ENCODE results near the gene INKA2. TPM values are rescaled to one million over a fixed set of nuclear protein-coding genes. Genes with fewer than 3 reads are reported as not detected.

The INKA2 gene
- polyA plus RNA-seq, 3 donors: 1.8 to 6.6 (median 2.0) TPM

DNA sequence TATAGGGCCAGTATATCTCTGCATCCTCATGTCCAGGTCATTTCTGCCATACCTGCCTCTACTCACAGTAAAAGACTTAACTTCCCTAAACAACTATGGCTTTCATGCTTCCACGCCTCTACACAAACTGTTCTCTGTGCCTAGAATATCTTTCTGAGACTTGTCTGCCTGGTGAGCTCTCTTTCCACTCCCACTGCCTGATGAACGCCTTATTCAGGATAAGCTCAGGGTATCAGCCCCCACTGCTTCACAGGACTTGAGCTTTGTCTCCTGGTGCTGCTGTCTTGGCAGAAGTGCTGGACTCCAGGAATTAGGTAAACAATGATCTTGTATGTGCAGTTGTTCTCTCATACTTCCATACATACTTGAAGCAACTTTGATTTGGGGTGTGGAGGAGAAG is 11.7 kb upstream of the INKA2 start:
- Histone ChIP-seq H3K9ac (ENCODE audit: insufficient read depth, low read length, poor library complexity, severe bottlenecking) (no peak overlapping the region), H3K79me2 (ENCODE audit: insufficient read depth, low read length) (no peaks in the 10 kb centered on the region), H3K36me3 (replicated peaks in 1 of 2; ENCODE audit: control insufficient read depth in 1 of 2, insufficient read depth in 2 of 2, low read length in 2 of 2) (no peaks in the 10 kb centered on the region), H3K27ac (ENCODE audit: low read depth in 1 of 2, low read length in 2 of 2) (no peak overlapping the region), H3K27me3 (ENCODE audit: control insufficient read depth in 2 of 2, insufficient read depth in 2 of 2, low read length in 2 of 2) (no peaks in the 10 kb centered on the region), H3K4me2 (replicated peaks; ENCODE audit: extremely low read depth, low read length, poor library complexity, severe bottlenecking) (no peak overlapping the region), H2AFZ (ENCODE audit: insufficient read depth, low read depth, low read length, poor library complexity, severe bottlenecking) (no peak overlapping the region), H4K20me1 (ENCODE audit: insufficient read depth, low read length) (no peaks in the 10 kb centered on the region), H3K4me3 (replicated peaks in 1 of 3; ENCODE audit: low read depth in 2 of 3, low read length in 3 of 3) (no peak overlapping the region), H3K9me3 (replicated peaks in 1 of 2; ENCODE audit: control insufficient read depth in 1 of 2, insufficient read depth in 1 of 2, low read length in 2 of 2) (no peaks in the 10 kb centered on the region), H3K4me1 (ENCODE audit: control insufficient read depth in 1 of 2, insufficient read depth in 2 of 2, low read length in 2 of 2) (peaks cover 16 to 18% of the 10 kb centered on the region in 2 donors)
- DNase-seq: no peak
- Mint-ChIP-seq H3K4me3 (no peak overlapping the region), H3K27ac (no peak overlapping the region), H3K36me3 (peaks cover 0 to 3% of the 10 kb centered on the region in 2 donors), H3K9me3 (peaks cover 0 to 2% (median 0%) of the 10 kb centered on the region in 7 donors), H3K27me3 (ENCODE audit: low read depth in 3 of 3) (peaks cover 0 to 4% (median 2%) of the 10 kb centered on the region in 3 donors), H3K4me1 (peaks cover 23% of the 10 kb centered on the region)
- 67% methylated on average over 1 of the region's 2 CpGs for WGBS (ENCODE audit: insufficient coverage)
- intact Hi-C loops (cut with micrococcal nuclease): loop anchor here in 1 of 2 donors (5.0 kb wide), 1 partner anchor 34 kb away; no protein-coding TSS in a partner anchor
- TF ChIP-seq, protein P1, sequence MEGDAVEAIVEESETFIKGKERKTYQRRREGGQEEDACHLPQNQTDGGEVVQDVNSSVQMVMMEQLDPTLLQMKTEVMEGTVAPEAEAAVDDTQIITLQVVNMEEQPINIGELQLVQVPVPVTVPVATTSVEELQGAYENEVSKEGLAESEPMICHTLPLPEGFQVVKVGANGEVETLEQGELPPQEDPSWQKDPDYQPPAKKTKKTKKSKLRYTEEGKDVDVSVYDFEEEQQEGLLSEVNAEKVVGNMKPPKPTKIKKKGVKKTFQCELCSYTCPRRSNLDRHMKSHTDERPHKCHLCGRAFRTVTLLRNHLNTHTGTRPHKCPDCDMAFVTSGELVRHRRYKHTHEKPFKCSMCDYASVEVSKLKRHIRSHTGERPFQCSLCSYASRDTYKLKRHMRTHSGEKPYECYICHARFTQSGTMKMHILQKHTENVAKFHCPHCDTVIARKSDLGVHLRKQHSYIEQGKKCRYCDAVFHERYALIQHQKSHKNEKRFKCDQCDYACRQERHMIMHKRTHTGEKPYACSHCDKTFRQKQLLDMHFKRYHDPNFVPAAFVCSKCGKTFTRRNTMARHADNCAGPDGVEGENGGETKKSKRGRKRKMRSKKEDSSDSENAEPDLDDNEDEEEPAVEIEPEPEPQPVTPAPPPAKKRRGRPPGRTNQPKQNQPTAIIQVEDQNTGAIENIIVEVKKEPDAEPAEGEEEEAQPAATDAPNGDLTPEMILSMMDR (IDR thresholded peaks at IDR 0.05): no peak

DNA sequence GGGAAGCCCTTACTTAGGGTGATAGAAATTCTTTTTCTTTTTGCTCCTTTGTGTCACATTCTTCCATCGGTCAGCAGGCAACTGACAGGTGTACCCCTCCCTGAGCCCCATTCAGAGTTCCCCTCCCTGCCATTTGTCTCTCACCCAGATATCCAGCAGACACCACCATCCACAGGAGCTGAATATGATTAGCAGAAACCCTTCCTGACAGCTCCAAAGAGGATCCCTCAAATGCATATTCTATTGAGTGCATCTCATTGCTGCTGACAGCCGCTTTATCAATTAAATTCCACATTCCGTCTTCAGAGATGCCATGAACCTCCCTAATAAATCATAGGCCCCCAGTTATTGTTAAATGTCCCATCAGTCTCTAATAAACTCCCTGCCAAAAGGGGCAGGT is 10.4 kb upstream of the INKA2 start:
- Mint-ChIP-seq H3K27me3 (ENCODE audit: low read depth in 3 of 3) (peaks cover 0 to 6% (median 2%) of the 10 kb centered on the region in 3 donors), H3K36me3 (peaks cover 0 to 3% of the 10 kb centered on the region in 2 donors), H3K9me3 (peaks cover 0 to 2% (median 0%) of the 10 kb centered on the region in 7 donors), H3K4me3 (no peak overlapping the region), H3K4me1 (peaks cover 17% of the 10 kb centered on the region), H3K27ac (peak overlapping the region in 1 of 7 donors; percentile 34)
- Histone ChIP-seq H3K79me2 (ENCODE audit: insufficient read depth, low read length) (no peaks in the 10 kb centered on the region), H3K4me1 (ENCODE audit: control insufficient read depth in 1 of 2, insufficient read depth in 2 of 2, low read length in 2 of 2) (peaks cover 11 to 12% of the 10 kb centered on the region in 2 donors), H3K4me3 (replicated peaks in 1 of 3; ENCODE audit: low read depth in 2 of 3, low read length in 3 of 3) (no peak overlapping the region), H3K9ac (ENCODE audit: insufficient read depth, low read length, poor library complexity, severe bottlenecking) (no peak overlapping the region), H3K36me3 (replicated peaks in 1 of 2; ENCODE audit: control insufficient read depth in 1 of 2, insufficient read depth in 2 of 2, low read length in 2 of 2) (no peaks in the 10 kb centered on the region), H4K20me1 (ENCODE audit: insufficient read depth, low read length) (no peaks in the 10 kb centered on the region), H3K27ac (ENCODE audit: low read depth in 1 of 2, low read length in 2 of 2) (no peak overlapping the region), H3K9me3 (replicated peaks in 1 of 2; ENCODE audit: control insufficient read depth in 1 of 2, insufficient read depth in 1 of 2, low read length in 2 of 2) (no peaks in the 10 kb centered on the region), H2AFZ (ENCODE audit: insufficient read depth, low read depth, low read length, poor library complexity, severe bottlenecking) (no peak overlapping the region), H3K4me2 (replicated peaks; ENCODE audit: extremely low read depth, low read length, poor library complexity, severe bottlenecking) (no peak overlapping the region), H3K27me3 (ENCODE audit: control insufficient read depth in 2 of 2, insufficient read depth in 2 of 2, low read length in 2 of 2) (no peaks in the 10 kb centered on the region)
- WGBS (ENCODE audit: insufficient coverage): 95% methylated on average over 3 of the region's 3 CpGs
- TF ChIP-seq, protein P1 (IDR thresholded peaks at IDR 0.05): no peak
- intact Hi-C loops (cut with micrococcal nuclease): loop anchor here (5.0 to 10.0 kb wide), 2 partner anchors 32 to 265 kb away; no protein-coding TSS in a partner anchor
- DNase-seq: no peak

All from CD14-positive monocyte (primary cell).